Colonic mucosa (tissue), 4 donors: Measurements from ENCODE around the gene EIF2AK3. TPM values are rescaled to one million over a fixed set of nuclear protein-coding genes. Genes with fewer than 3 reads are reported as not detected.
"Not testable (repeated sequence)": the region's sequence is repeated elsewhere in the genome, so short reads cannot be mapped to it uniquely, and the experiment has no call there.

Experiments
- DNase-seq: peaks from one replicate; pipeline ENCODE4 v3.0.0-alpha.2; 2020
- H3K27ac ChIP-seq: fragments of 200-600 bp; one replicate; pipeline ENCODE4 v1.8.0; 2021
- H3K27me3 ChIP-seq: fragments of 200-600 bp; one replicate; pipeline ENCODE4 v1.8.0; 2021
- H3K36me3 ChIP-seq: fragments of 200-600 bp; one replicate; pipeline ENCODE4 v1.8.0; 2021
- H3K4me1 ChIP-seq: fragments of 200-600 bp; one replicate; pipeline ENCODE4 v1.8.0; 2021; ENCODE audit warnings: mild to moderate bottlenecking
- H3K4me3 ChIP-seq: fragments of 200-600 bp; one replicate; pipeline ENCODE4 v1.8.0; 2021
- H3K9ac ChIP-seq, 2 donors: one replicate each; pipeline ENCODE4 v1.7.0; 2013; ENCODE audit warnings: control low read depth in 2 of 2, low read depth in 2 of 2, low read length in 2 of 2
- H3K9me3 ChIP-seq: fragments of 200-600 bp; one replicate; pipeline ENCODE4 v1.8.0; 2021
- CTCF ChIP-seq: fragments of 200-600 bp; IDR thresholded peaks from one replicate; pipeline ENCODE4 v1.8.0; 2022; ENCODE audit warnings: antibody characterized with exemption, mild to moderate bottlenecking
- intact Hi-C: fragments of 100-400 bp; cut with DNase I; formaldehyde crosslinking; loops from one replicate; pipeline ENCODE4 v1.14.1; 2022
- total RNA-seq, 2 donors: library from RNA; stranded (reverse); fragmentation: NEBNext Ultra II Directional in 1 of 2; extraction: Animal tissue kit (Norgen Biotek cat#: 25700) in 1 of 2; gene quantifications; one replicate each; pipeline ENCODE4 v1.2.1, GENCODE V29; 2021
- donor health status: healthy.
- donor health status: DM: no; HTN: no; CAD: no.
- donor health status: DM: no; HTN: no; CAD: no.

EIF2AK3 gene
- total RNA-seq, 2 donors from 2014 or later, result 23.0 to 38.3 TPM

GRCh38 chr2:88554189-88554588, 73.1 kb downstream of the EIF2AK3 start:
- DNase-seq, result no peak
- Histone ChIP-seq H3K4me1 (no peaks in the 10 kb centered on the region), H3K27me3 (peaks cover 6% of the 10 kb centered on the region), H3K9ac (no peak overlapping the region), H3K4me3 (no peak overlapping the region), H3K9me3 (no peaks in the 10 kb centered on the region), H3K36me3 (no peaks in the 10 kb centered on the region), H3K27ac (no peak overlapping the region)
- intact Hi-C loops, result no loop called here
- TF ChIP-seq CTCF, result no peak

- Histone ChIP-seq H3K36me3 (no peaks in the 10 kb centered on the region), H3K9me3 (no peaks in the 10 kb centered on the region), H3K27me3 (peaks cover 6% of the 10 kb centered on the region), H3K9ac (no peak overlapping the region), H3K4me1 (no peaks in the 10 kb centered on the region), H3K4me3 (no peak overlapping the region), H3K27ac (no peak overlapping the region)
- DNase-seq, result no peak
- TF ChIP-seq CTCF, result no peak
- intact Hi-C loops, result no loop called here
Measured at GRCh38 chr2:88549616-88550292, 77.5 kb downstream of the EIF2AK3 start.

GRCh38 chr2:88546291-88546690, 81.0 kb downstream of the EIF2AK3 start:
- H3K27ac ChIP-seq, H3K9me3 ChIP-seq, H3K9ac ChIP-seq, H3K4me3 ChIP-seq, intact Hi-C loops, H3K36me3 ChIP-seq, H3K4me1 ChIP-seq, H3K27me3 ChIP-seq, DNase-seq: not testable (repeated sequence)

- Histone ChIP-seq H3K9me3 (no peaks in the 10 kb centered on the region), H3K4me3 (no peak overlapping the region), H3K9ac (no peak overlapping the region), H3K27ac (no peak overlapping the region), H3K36me3 (no peaks in the 10 kb centered on the region), H3K4me1 (no peaks in the 10 kb centered on the region), H3K27me3 (peaks cover 4% of the 10 kb centered on the region)
- intact Hi-C loops, result no loop called here
- TF ChIP-seq CTCF, result no peak
- DNase-seq, result no peak
Measured at GRCh38 chr2:88545118-88545517, 82.1 kb downstream of the EIF2AK3 start.

- Histone ChIP-seq H3K27me3 (no peaks in the 10 kb centered on the region), H3K4me3 (no peak overlapping the region), H3K4me1 (no peaks in the 10 kb centered on the region), H3K36me3 (no peaks in the 10 kb centered on the region), H3K9ac (no peak overlapping the region), H3K27ac (no peak overlapping the region), H3K9me3 (no peaks in the 10 kb centered on the region)
- DNase-seq, result no peak
- TF ChIP-seq CTCF, result no peak
- intact Hi-C loops, result no loop called here
Measured at GRCh38 chr2:88543541-88544057, 83.7 kb downstream of the EIF2AK3 start.

GRCh38 chr2:88542668-88543067, 84.6 kb downstream of the EIF2AK3 start:
- Histone ChIP-seq H3K9ac (no peak overlapping the region), H3K4me3 (no peak overlapping the region), H3K27ac (no peak overlapping the region), H3K9me3 (no peaks in the 10 kb centered on the region), H3K27me3 (no peaks in the 10 kb centered on the region), H3K36me3 (no peaks in the 10 kb centered on the region), H3K4me1 (no peaks in the 10 kb centered on the region)
- DNase-seq, result no peak
- intact Hi-C loops, result no loop called here
- TF ChIP-seq CTCF, result no peak
